ENCODE measurements around the gene PFDN6. TPM values are rescaled to one million over a fixed set of nuclear protein-coding genes. Genes with fewer than 3 reads are reported as not detected.

Gene PFDN6
- total RNA-seq, 1 experiment from 2014 or later, result 85.8 TPM

DNA sequence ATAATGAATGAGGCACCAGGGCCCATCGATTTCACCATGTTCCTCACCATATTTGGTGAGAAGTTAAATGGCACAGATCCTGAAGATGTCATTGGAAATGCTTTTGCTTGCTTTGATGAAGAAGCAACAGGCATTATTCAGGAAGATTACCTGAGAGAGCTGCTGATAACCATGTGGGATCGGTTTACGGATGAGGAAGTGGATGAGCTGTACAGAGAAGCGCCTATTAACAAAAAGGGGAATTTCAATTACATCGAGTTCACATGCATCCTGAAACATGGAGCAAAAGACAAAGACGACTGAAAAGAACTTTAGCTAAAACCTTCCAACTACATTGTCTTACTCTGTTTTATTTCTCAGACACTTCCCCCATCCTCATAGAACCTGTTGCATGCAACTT is 49.8 kb downstream of the PFDN6 start:
- H4K8ac ChIP-seq (replicated peaks; ENCODE audit: insufficient read length, low read depth, low read length), result no peak overlapping the region
- H3K79me2 ChIP-seq (ENCODE audit: insufficient read depth, low read length), result no peaks in the 10 kb centered on the region
- no peak overlapping the region for H3T11ph ChIP-seq (ENCODE audit: low read length)
- no peak overlapping the region for H3K18ac ChIP-seq (ENCODE audit: insufficient read length, low read depth, low read length)
- H2AFZ ChIP-seq (ENCODE audit: low read length), result no peak overlapping the region
- H3K4me1 Mint-ChIP-seq, result no peaks in the 10 kb centered on the region
- H3K27me3 ChIP-seq (ENCODE audit: insufficient read depth, low read length), result no peaks in the 10 kb centered on the region
- H2BK120ac ChIP-seq (ENCODE audit: low read depth, low read length, poor library complexity, severe bottlenecking), result no peak overlapping the region
- no peak overlapping the region for H3K4ac ChIP-seq (ENCODE audit: low read depth, low read length)
- H4K20me1 ChIP-seq (ENCODE audit: control insufficient read depth, insufficient read depth, insufficient read length), result no peaks in the 10 kb centered on the region
- no peaks in the 10 kb centered on the region for H3K9me3 ChIP-seq (ENCODE audit: control insufficient read depth, low read depth, low read length)
- no peak overlapping the region for H3K27ac ChIP-seq (ENCODE audit: insufficient read length, low read depth, low read length)
- H3K27me3 Mint-ChIP-seq (ENCODE audit: low read depth), result no peaks in the 10 kb centered on the region
- no peak for DNase-seq
- H3K4me2 ChIP-seq (ENCODE audit: insufficient read depth, insufficient read length, low read length), result no peak overlapping the region
- H3K9me3 Mint-ChIP-seq, result no peaks in the 10 kb centered on the region
- H2BK15ac ChIP-seq (ENCODE audit: low read depth, low read length), result no peak overlapping the region
- H3K27ac Mint-ChIP-seq, result no peak overlapping the region
- no peak overlapping the region for H4K5ac ChIP-seq (ENCODE audit: insufficient read length, low read depth, low read length)
- H3K56ac ChIP-seq (ENCODE audit: insufficient read length, low read depth, low read length), result no peak overlapping the region
- no peak overlapping the region for H4K91ac ChIP-seq (ENCODE audit: insufficient read length, low read depth, low read length)
- no peaks in the 10 kb centered on the region for H3K79me1 ChIP-seq (ENCODE audit: insufficient read depth, low read depth, low read length, poor library complexity, severe bottlenecking)
- no CpG with 5 or more reads among the region's 6 CpGs for WGBS (ENCODE audit: extremely low coverage, insufficient read length, low lambda C conversion rate)
- no peak overlapping the region for H3K4me3 Mint-ChIP-seq
- H3K23me2 ChIP-seq (ENCODE audit: insufficient read length, low read depth, low read length, poor library complexity, severe bottlenecking), result no peaks in the 10 kb centered on the region
- no peaks in the 10 kb centered on the region for H3K4me1 ChIP-seq (ENCODE audit: insufficient read depth, low read length)
- H3K9ac ChIP-seq (ENCODE audit: extremely low read depth, insufficient read length, low read length), result no peak overlapping the region
- TF ChIP-seq, protein P1, sequence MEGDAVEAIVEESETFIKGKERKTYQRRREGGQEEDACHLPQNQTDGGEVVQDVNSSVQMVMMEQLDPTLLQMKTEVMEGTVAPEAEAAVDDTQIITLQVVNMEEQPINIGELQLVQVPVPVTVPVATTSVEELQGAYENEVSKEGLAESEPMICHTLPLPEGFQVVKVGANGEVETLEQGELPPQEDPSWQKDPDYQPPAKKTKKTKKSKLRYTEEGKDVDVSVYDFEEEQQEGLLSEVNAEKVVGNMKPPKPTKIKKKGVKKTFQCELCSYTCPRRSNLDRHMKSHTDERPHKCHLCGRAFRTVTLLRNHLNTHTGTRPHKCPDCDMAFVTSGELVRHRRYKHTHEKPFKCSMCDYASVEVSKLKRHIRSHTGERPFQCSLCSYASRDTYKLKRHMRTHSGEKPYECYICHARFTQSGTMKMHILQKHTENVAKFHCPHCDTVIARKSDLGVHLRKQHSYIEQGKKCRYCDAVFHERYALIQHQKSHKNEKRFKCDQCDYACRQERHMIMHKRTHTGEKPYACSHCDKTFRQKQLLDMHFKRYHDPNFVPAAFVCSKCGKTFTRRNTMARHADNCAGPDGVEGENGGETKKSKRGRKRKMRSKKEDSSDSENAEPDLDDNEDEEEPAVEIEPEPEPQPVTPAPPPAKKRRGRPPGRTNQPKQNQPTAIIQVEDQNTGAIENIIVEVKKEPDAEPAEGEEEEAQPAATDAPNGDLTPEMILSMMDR (conservative IDR thresholded peaks at IDR 0.05), result no peak
- no peak overlapping the region for H3K23ac ChIP-seq (ENCODE audit: insufficient read length, low read depth, low read length)
- H2BK20ac ChIP-seq (ENCODE audit: low read depth, low read length, poor library complexity, severe bottlenecking), result no peak overlapping the region
- H2BK5ac ChIP-seq (ENCODE audit: insufficient read length, low read length), result no peak overlapping the region
- no peak overlapping the region for H2BK12ac ChIP-seq (ENCODE audit: insufficient read length, low read depth, low read length)
- H3K36me3 Mint-ChIP-seq (ENCODE audit: insufficient read depth in 1 of 3, low read depth in 3 of 3), result no peaks in the 10 kb centered on the region
- H3K14ac ChIP-seq (ENCODE audit: insufficient read depth, low read length), result no peak overlapping the region
- H2AK5ac ChIP-seq (ENCODE audit: insufficient read length, low read length), result no peak overlapping the region

Small RNA genes lying within 50 kb of the gene (microRNA-seq; reads per million reads assigned to microRNA genes)
- not detected for gene MIR6834 (ENCODE audit: borderline microRNAs expressed)
- gene MIR6873 (ENCODE audit: borderline microRNAs expressed), result not detected

Other genes starting within 250 kb of the PFDN6 start
- 2.6 and 4.0 TPM in 2 replicates for gene HLA-DPA1, start 216.0 kb upstream of the PFDN6 start, total RNA-seq (2021)
- 23.4 and 23.6 TPM in 2 replicates for gene HLA-DPB1, start 213.6 kb upstream of the PFDN6 start, total RNA-seq (2021)
- gene COL11A2, start 97.1 kb upstream of the PFDN6 start, total RNA-seq (2021), result 2.0 and 2.3 TPM in 2 replicates
- gene RXRB, start 88.9 kb upstream of the PFDN6 start, total RNA-seq (2021), result 14.8 and 16.8 TPM in 2 replicates
- 105 and 107 TPM in 2 replicates for gene SLC39A7, start 88.7 kb upstream of the PFDN6 start, total RNA-seq (2021)
- gene HSD17B8, start 84.9 kb upstream of the PFDN6 start, total RNA-seq (2021), result 5.5 and 7.1 TPM in 2 replicates
- 29.8 and 31.0 TPM in 2 replicates for gene RING1, start 81.1 kb upstream of the PFDN6 start, total RNA-seq (2021)
- gene VPS52, start 17.7 kb upstream of the PFDN6 start, total RNA-seq (2021), result 46.9 and 47.1 TPM in 2 replicates
- 3,216 and 3,296 TPM in 2 replicates for gene RPS18, start 17.5 kb upstream of the PFDN6 start, total RNA-seq (2021)
- 3.2 and 3.4 TPM in 2 replicates for gene B3GALT4, start 12.5 kb upstream of the PFDN6 start, total RNA-seq (2021)
- 99.2 and 110 TPM in 2 replicates for gene WDR46, start 362 bp upstream of the PFDN6 start, total RNA-seq (2021)
- 70.5 and 74.3 TPM in 2 replicates for gene RGL2, start 9.3 kb downstream of the PFDN6 start, total RNA-seq (2021)
- gene TAPBP, start 24.5 kb downstream of the PFDN6 start, total RNA-seq (2021), result 28.2 and 29.5 TPM in 2 replicates
- 8.1 TPM in 2 replicates for gene ZBTB22, start 28.1 kb downstream of the PFDN6 start, total RNA-seq (2021)
- 80.2 and 80.4 TPM in 2 replicates for gene DAXX, start 33.4 kb downstream of the PFDN6 start, total RNA-seq (2021)
- gene KIFC1, start 102.2 kb downstream of the PFDN6 start, total RNA-seq (2021), result 73.1 and 73.8 TPM in 2 replicates
- 49.8 and 56.8 TPM in 2 replicates for gene PHF1, start 121.4 kb downstream of the PFDN6 start, total RNA-seq (2021)
- gene CUTA, start 128.5 kb downstream of the PFDN6 start, total RNA-seq (2021), result 257 and 264 TPM in 2 replicates
- 111 and 121 TPM in 2 replicates for gene SYNGAP1, start 130.5 kb downstream of the PFDN6 start, total RNA-seq (2021)
- 48.1 and 53.1 TPM in 2 replicates for gene ZBTB9, start 165.0 kb downstream of the PFDN6 start, total RNA-seq (2021)

Data from H9 (cell line).